HG03460 (cell line): Measurements from ENCODE around the gene NOS2.
"Not testable (repeated sequence)": the region's sequence is repeated elsewhere in the genome, so short reads cannot be mapped to it uniquely, and the experiment has no call there.

Experiments used
- ATAC-seq: cut with Tn5 transposase; IDR thresholded peaks from one replicate; pipeline ENCODE4 v1.9.1; 2021; ENCODE audit not compliant: unreplicated experiment

Gene NOS2

DNA sequence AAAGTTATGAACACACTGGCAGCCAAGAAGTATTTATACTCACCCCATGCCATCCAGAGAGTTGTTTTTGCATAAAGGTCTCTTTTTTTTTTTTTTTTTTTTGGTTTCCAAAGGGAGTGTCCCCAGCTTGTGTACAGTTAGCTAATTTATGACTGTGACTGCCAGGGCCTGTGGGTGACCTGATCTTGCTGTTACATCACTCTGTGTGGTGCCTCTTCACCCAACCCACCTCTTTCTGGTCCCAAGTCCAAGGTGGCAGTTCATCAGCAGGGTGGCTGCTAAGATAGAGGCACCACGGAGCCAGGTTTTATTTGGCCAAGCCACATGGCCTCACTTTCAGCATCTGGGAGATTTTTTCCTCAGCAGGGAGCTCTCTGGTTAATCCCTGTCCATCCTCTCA, at the start of gene NOS2:
Gene NOS2 (minus strand): TSS at position 8 of the 400 bp plus-strand sequence. CDS start 1,720 bp downstream, outside the sequence.
- ATAC-seq = no peak

DNA sequence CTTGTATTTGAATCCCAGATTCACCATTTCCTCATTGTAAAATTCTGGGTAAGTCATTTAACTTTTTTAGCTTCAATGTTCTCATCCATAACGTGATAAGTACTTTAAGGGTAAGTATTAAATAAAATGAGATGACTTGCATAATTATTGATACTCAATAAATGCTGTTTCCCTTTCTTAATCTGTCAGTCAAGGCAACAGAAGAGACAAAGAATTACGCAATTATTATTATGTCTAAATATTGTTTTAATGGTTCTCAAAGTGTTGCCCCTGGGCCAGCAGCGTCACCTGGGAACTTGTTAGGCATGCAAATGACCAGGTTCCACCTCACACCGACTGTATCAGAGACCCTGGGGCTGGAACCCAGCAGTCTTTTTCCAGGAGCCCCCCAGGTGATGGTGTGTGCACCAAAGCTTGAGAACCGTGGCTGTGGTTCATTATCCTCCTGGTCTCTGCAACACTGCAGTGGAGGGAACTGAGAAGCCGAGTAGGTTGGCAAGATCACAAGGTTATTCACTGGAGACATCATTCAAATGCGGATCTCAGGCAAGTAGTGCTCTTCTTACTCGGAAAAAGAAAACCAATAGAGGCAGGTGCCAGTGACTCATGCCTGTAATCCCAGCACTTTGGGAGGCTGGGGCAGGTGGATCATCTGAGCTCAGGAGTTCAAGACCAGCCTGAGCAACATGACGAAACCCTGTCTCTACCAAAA, 49.3 kb upstream of the NOS2 start:
- ATAC-seq = no peak

DNA sequence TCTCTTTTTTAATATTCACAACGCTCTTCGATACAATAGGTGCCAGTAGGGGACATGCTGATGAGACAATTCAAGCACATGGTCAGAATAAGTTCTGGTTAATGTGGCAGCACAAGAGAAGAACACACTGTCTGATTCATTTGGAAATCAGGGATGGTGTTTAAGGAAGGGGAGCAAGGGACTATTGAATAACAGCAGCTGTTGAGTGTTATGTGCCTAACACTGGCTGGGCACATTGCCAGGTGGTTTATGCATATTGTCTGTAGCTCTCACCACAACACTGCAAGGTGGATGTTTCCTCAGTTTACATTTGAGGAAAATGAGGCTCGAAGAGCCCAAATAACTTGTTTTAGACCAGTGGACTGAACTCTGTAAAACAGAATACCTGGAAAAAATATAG, 48.6 kb upstream of the NOS2 start:
- ATAC-seq = no peak

DNA sequence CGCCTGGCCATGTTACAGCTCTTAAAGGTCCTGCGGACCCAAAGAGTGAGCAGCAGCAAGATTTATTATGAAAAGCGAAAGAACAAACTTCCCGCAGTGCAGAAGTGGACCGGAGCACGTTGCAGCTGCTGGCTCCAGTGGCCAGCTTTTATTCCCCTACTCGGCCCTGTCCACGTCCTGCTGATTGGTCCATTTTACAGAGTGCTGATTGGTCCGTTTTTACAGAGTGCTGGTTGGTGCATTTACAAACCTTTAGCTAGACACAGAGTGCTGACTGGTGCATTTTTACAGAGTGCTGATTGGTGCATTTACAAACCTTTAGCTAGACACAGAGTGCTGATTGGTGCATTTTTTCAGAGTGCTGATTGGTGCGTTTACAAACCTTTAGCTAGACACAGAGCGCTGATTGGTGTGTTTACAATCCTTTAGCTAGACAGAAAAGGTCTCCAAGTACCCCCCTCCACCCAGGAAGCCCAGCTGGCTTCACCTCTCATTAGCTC, 46.5 kb upstream of the NOS2 start:
- not testable (repeated sequence) for ATAC-seq

DNA sequence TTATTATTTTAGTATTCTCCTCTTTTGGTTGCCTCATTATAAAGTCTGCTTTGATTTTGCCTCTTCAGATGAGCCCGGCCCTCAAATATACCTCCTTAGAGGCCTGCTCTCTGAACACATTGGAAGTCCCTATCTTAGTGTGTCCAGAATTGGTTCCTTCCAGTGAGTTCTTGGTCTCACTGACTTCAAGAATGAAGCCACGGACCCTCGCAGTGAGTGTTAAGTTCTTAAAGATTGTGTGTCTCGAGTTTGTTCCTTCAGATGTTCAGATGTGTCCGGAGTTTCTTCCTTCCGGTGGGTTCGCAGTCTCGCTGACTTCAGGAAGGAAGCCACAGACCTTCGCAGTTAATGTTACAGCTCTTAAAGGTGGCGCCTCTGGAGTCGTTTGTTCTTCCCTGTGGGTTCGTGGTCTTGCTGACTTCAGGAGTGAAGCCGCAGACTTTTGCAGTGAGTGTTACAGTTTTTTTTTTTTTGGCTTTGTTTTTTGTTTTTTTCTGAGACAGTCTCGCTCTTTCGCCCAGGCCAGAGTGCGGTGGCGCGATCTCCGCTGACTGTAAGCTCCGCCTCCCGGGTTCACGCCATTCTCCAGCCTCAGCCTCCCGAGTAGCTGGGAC, 45.8 kb upstream of the NOS2 start:
- ATAC-seq = no peak

DNA sequence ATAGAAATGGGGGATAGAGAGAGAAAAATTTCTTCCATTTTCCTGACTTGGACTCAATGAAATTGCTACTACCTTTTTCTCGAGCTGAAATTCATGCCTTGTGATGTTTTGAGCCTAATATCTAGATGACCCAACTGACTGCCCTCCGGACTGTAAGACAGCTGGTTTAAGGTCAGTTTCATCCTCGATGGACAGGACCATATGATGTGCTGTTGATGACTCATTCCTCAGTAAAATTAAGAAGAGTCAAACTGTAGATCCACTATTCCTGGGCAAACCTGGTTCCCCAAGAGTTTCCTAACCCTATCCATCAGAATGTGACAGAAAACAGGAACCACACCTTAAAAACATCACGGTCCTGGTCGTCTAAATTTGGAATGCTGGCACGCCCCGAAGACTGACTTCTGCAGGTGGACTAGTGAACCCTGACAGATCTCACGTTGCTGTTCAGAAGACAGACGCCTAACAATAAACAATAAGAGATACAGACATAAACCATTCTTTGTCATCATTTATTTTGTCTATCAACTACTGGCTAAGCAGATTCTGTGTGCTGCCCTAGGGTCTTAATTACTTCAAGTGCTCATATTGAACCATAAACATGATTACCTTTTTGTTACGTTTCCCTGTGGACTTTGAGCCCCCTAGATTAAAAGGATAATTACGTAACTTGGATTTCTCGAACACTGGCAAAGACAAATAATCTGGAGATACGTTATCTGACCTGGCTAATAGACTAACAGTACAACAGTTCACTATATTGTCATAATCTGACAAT, 45.1 kb upstream of the NOS2 start:
- no peak for ATAC-seq

DNA sequence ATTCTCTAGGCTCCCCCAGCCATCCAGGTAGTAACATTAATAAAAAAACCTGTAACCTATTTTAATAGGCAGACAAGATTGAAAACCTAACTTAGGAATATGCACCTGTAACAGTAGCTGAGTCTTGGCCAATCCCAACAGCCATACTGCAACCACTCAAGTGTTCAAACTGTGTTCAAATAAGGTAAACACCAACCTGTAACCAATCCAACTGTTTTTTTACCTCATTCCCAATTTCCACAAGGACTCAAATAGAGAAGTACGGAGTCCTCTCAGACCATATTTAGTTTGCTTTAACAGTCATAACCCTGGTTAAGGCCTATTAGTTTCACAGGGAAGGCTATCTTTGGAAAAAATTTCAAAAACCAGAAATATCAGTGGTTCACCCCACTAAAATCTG, 40.4 kb upstream of the NOS2 start:
- ATAC-seq = no peak

DNA sequence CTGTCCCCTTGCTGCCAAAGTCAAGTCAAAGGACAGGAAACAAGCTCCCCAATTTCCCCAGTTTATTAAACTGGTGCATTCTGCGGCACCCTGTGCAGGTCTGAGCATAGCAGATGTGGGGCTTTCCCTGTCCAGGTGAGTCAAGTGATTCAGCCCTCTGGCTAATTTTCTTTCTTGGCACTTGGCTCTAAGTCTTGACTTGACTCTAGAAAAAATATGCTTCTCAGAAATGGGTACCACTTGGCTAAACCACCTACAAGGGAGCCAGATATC, 40.0 kb upstream of the NOS2 start:
- ATAC-seq = not testable (repeated sequence)

DNA sequence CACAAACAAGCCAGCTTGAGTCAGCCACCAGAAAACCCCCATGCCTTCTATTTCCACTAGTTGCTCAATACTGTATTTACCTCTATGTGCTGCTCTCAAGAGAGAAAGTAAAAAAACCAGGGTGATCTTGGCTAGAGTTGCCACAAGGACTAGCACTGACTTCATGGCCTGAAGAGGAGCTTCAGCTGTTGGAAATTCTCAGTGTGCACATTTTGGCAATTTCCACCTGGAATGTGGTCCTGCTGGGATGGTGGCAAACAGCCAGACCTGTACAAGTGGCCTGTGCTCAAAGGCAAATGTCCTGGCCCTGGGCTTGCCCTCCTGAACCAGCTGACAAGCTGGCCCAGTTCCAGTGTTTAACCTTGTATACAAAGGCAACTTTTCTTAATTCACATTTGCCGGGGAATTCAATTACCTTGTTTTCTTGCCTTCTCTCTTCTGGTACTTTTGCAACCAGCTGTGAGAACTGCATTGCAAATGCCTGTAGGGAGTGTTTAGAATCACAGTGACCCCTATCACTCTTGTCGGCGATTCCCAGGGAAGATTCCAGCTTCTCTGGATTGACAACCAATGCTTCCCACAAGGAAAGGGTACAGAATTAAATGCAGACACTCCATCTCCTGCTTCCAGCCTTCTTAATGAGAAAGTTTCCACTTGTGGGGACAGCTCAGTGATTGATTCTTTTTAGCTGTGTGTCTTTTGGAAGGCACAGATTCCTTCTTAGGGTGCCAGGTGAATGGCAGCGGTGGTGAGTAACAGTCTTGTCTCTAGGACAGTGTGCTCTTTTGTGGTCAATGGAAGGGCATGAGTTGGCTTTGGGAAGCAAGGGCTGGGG, 39.5 kb upstream of the NOS2 start:
- ATAC-seq = not testable (repeated sequence)

DNA sequence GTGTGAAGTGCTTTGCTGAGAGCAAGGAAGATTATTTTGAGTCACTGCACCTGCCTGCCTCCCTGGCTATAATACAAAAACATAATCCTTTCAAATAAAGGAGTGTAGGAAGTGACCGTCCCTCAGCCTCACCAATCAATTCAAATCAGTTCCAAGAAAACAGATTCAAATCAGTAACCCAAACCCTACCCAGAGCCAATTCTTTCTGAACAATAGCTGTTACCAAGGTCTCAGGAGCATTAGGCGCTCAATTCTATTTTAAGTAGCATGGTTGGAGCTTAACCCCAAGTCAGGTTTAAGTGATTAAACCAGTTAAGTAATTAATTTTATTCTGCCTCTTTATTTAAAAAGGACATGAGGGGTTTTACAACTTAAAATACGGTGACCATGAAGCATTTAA, 38.3 kb upstream of the NOS2 start:
- not testable (repeated sequence) for ATAC-seq

DNA sequence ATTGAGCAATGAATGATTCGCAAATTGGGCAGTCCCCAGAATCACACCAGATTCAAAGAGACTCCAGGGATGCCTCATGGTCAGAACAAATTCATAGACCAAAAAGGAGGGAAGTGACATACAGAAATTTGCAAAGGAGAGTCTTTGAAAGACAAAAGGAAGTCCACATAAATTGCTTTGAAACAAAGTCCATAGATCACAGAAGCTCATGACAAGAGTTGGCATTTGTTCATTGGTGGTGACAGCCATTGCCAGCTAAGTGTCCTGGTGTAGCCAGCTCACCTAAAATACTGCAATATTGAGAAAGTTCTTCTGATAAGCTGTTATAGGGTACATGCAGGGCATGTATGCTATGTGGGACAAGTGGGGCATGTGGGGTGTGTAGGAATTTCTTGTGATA, 37.4 kb upstream of the NOS2 start:
- not testable (repeated sequence) for ATAC-seq

DNA sequence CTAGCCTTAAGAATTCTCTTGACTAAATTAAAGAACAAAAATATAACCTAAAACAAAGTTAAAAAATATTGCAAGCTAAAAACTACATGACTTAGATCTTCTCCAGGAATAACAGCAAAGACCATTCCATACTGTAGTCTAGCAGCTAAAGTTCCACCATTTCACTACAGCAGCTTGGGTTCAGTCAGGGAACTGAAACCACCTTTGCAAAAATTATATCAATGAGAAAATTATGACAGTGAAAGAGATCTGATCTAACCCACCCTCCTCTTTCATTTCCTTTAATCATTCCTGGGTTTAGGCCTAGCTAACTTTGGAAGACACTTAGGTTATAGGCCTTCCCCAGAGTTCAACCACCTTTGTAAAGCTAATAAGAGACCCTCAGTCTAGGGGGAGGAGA, 36.3 kb upstream of the NOS2 start:
- ATAC-seq = no peak

DNA sequence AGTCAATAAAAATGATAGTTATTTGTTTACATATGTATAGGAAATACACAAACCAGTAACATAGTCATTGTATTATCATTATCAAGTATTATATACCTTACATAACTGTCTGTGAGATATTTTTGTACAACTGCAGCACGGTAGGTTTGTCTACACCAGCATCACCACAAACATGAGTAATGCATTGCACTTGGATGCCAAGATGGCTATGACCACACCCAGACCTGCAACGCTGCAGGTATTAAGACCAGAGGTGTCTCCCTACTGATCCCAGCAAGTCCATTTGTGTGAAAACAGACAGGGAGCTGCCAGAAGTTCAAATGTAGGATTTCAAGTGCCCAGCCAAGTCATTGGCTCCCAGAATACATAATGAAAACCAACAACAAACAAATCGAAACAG, 34.2 kb upstream of the NOS2 start:
- no peak for ATAC-seq

DNA sequence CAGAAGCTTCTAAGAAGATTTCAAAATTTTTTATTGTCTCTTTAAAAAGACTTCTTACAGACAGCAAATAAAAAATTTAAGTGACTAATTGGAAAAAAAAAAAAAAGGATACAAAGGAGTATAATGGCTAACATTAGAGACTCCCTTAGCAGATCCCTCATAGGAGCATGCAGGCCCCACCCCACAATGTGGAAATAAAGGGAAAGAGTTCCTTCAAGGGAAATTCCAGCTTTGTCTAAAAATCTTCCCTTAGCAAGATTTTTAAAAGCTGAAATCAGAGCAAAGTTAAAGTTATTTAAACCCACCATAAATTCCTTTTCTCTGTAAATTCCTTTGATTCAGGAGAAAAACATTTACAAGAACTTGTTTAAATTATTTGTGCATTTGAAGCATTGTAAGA, 32.5 kb upstream of the NOS2 start:
- ATAC-seq = no peak

DNA sequence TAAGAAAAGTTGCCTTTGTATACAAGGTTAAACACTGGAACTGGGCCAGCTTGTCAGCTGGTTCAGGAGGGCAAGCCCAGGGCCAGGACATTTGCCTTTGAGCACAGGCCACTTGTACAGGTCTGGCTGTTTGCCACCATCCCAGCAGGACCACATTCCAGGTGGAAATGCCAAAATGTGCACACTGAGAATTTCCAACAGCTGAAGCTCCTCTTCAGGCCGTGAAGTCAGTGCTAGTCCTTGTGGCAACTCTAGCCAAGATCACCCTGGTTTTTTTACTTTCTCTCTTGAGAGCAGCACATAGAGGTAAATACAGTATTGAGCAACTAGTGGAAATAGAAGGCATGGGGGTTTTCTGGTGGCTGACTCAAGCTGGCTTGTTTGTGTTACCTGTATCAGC, 29.6 kb upstream of the NOS2 start:
- ATAC-seq = not testable (repeated sequence)

DNA sequence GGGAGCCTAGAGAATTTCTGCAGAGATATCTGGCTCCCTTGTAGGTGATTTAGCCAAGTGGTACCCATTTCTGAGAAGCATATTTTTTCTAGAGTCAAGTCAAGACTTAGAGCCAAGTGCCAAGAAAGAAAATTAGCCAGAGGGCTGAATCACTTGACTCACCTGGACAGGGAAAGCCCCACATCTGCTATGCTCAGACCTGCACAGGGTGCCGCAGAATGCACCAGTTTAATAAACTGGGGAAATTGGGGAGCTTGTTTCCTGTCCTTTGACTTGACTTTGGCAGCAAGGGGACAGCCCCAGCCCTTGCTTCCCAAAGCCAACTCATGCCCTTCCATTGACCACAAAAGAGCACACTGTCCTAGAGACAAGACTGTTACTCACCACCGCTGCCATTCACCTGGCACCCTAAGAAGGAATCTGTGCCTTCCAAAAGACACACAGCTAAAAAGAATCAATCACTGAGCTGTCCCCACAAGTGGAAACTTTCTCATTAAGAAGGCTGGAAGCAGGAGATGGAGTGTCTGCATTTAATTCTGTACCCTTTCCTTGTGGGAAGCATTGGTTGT, 28.9 kb upstream of the NOS2 start:
- not testable (repeated sequence) for ATAC-seq

DNA sequence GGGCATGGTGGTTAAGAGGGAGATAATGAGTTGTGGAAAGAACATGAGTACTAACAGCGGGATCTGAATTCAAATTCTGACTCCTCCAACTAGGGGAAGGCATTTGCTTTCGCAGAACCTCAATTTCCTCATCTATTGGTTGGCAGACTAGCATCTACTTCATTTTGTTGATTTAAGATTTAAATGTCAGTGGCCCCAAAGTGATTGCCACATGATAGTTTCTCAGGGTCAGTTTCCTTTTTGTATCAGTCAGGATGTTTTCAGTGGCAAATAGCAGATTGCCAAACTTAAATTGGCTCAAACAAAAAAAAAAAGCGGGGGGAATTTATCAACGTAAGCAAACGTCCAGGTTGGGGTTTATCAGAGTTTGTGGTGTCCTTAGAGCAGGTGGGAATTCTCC, 25.1 kb upstream of the NOS2 start:
- ATAC-seq = no peak

DNA sequence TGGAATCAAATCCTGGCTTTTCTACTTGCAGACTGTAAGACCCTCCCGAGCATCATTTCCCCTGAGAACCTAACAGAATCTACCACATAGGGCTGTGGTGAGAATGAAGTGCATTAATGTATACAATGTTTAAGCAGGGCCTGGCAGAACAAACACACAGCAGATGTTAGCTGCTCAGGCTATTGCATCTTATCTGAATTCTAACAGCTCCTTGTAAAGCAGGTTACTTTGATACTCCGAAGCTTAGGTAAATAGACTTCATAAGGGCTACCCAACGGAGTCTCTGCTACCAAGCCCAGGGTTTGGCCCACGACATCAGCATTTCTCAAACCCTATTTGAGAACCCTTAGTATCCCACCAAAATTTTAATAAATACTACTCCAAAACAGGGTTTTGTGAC, 24.4 kb upstream of the NOS2 start:
- no peak for ATAC-seq

DNA sequence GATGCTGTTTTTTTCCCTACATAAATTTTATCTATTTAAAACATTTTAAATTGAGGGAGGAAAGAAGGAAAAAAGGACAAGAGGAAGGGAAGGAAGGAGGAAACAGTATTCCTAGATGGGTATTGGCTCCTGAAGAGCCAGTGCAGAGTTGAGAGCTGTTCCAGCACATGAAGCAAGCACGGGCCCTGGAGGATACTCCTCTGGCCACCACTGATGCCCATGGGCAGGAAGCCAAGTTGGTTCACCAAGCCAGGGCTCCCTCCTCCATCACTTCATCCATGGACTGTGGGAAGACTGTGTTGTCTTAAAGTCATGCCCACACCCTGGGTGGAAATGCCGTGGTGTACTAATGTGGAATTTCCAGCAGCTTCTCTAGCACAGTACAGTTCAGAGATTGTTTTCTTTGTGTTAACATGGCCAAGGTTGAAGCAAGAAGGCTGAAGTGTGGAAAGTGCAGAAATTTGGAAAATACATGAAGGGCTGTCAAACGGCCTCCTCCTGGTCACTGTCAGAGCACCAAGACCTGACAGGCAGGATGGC, 23.9 kb upstream of the NOS2 start:
- no peak for ATAC-seq

DNA sequence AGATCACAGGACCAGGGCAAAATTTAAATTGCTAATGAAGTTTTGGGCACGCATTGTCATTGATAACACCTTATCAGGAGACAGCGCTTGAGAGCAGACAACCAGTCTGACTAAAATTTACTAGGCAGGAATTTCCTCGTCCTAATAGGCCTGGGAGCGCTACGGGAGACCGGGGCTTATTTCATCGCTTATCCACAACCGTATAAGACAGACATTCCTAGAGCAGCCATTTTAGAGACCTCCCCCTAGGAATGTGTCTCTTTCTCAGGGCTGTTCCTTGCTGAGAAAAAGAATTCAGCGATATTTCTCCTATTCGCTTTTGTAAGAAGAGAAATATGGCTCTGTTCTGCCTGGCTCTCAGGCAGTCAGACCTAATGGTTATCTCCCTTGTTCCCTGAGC, 21.8 kb upstream of the NOS2 start:
- ATAC-seq = not testable (repeated sequence)

DNA sequence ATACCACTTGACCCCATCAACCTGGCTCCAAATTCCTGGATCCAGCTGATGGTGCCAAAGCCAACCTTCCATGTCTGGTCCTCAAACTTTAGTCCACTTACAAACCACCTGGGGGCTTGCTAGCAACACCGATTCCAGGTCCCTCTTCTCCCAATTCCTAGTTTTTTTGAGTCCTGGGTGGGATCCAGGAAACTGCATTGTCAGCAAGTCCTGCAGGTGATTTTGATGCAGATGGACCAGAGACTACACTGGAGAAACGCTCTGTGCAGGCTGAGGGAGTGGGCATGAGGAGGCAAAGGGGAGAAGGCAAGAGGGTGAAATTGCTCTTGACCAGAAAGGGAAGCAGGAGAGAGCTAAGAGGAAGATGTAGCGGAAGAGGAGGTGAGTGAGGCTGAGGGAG, 21.0 kb upstream of the NOS2 start:
- no peak for ATAC-seq
